Measurements from ENCODE around the gene LMAN2L.

GRCh38 chr2:96691022-96691612 lies 48.7 kb downstream of the LMAN2L start:
- TF ChIP-seq RAD21 (IDR thresholded peaks at IDR 0.05 in 1 of 2, conservative IDR thresholded peaks at IDR 0.05 in 1 of 2; ENCODE audit: low read depth in 2 of 2, low read length in 2 of 2) (no peak), CBX5 (IDR thresholded peaks at IDR 0.05; ENCODE audit: low read depth, low read length) (no peak), EGR1 (IDR thresholded peaks at IDR 0.05; ENCODE audit: borderline replicate concordance, low read depth, low read length) (no peak), CEBPB (IDR thresholded peaks at IDR 0.05; ENCODE audit: low read depth, low read length) (no peak), KDM1A (IDR thresholded peaks at IDR 0.05; ENCODE audit: borderline replicate concordance, low read length) (no peak), E2F6 (IDR thresholded peaks at IDR 0.05) (no peak), POLR2A (IDR thresholded peaks at IDR 0.05; ENCODE audit: control extremely low read depth in 1 of 2, low read depth in 2 of 2, low read length in 2 of 2) (no peak), SP1 (IDR thresholded peaks at IDR 0.05; ENCODE audit: low read depth, low read length) (no peak), SIX5 (IDR thresholded peaks at IDR 0.05; ENCODE audit: low read depth, low read length) (no peak), BCL11A (IDR thresholded peaks at IDR 0.05; ENCODE audit: low read depth in 2 of 2, low read length in 2 of 2) (no peak), EZH2 (IDR thresholded peaks at IDR 0.05; ENCODE audit: low read depth, low read length, severe bottlenecking) (no peak)
- TF ChIP-seq, protein P1, sequence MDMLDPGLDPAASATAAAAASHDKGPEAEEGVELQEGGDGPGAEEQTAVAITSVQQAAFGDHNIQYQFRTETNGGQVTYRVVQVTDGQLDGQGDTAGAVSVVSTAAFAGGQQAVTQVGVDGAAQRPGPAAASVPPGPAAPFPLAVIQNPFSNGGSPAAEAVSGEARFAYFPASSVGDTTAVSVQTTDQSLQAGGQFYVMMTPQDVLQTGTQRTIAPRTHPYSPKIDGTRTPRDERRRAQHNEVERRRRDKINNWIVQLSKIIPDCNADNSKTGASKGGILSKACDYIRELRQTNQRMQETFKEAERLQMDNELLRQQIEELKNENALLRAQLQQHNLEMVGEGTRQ (IDR thresholded peaks at IDR 0.05; ENCODE audit: low read length): no peak
- TF ChIP-seq, protein P2, sequence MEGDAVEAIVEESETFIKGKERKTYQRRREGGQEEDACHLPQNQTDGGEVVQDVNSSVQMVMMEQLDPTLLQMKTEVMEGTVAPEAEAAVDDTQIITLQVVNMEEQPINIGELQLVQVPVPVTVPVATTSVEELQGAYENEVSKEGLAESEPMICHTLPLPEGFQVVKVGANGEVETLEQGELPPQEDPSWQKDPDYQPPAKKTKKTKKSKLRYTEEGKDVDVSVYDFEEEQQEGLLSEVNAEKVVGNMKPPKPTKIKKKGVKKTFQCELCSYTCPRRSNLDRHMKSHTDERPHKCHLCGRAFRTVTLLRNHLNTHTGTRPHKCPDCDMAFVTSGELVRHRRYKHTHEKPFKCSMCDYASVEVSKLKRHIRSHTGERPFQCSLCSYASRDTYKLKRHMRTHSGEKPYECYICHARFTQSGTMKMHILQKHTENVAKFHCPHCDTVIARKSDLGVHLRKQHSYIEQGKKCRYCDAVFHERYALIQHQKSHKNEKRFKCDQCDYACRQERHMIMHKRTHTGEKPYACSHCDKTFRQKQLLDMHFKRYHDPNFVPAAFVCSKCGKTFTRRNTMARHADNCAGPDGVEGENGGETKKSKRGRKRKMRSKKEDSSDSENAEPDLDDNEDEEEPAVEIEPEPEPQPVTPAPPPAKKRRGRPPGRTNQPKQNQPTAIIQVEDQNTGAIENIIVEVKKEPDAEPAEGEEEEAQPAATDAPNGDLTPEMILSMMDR (IDR thresholded peaks at IDR 0.05; ENCODE audit: control extremely low read depth in 1 of 3, insufficient read depth in 1 of 3, low read depth in 1 of 3, low read length in 3 of 3): no peak

All from H1 (cell line).